Peyer's patch (tissue), 4 donors: ENCODE data around the gene IFT20.

Experiments
- CTCF ChIP-seq, 6 experiments: fragments of 450-650 bp in 4 of 6; fragments of 200-600 bp in 2 of 6; sonication (generic) in 1 of 6; IDR thresholded peaks; one replicate each; pipeline ENCODE4 v1.5.1; 2017 to 2019; ENCODE audit warnings: antibody characterized with exemption in 6 of 6, mild to moderate bottlenecking in 3 of 6, moderate library complexity in 1 of 6
- POLR2A ChIP-seq, 2 donors: fragments of 450-650 bp; IDR thresholded peaks; one replicate each; pipeline ENCODE4 v1.5.1; 2017; ENCODE audit warnings: antibody characterized with exemption in 2 of 2, mild to moderate bottlenecking in 2 of 2, moderate library complexity in 2 of 2

- TF ChIP-seq CTCF (IDR thresholded peaks at IDR 0.05) (no peak), POLR2A (IDR thresholded peaks at IDR 0.05) (peak in 1 of 2 donors; percentile 19)
Measured at GRCh38 chr17:28331891-28332420, 3.3 kb downstream of the IFT20 start.
